Activated CD4-positive, alpha-beta T cell treated with anti-CD3 and anti-CD28 coated beads, Interleukin-2, amount 10 ng/mL, durations not matched to agents 24 days and 14 days (primary cell): ENCODE data around the gene RPL14. TPM values are rescaled to one million over a fixed set of nuclear protein-coding genes. Genes with fewer than 3 reads are reported as not detected.

ENCODE experiments used
- DNase-seq: peaks from one replicate; pipeline ENCODE4 v3.0.0; 2022
- H3K27ac Mint-ChIP-seq: one replicate; pipeline ENCODE4 v1.8.0; 2022; ENCODE audit warnings: mild to moderate bottlenecking, mixed read lengths
- H3K27me3 Mint-ChIP-seq: one replicate; pipeline ENCODE4 v1.8.0; 2022; ENCODE audit warnings: mixed read lengths
- H3K36me3 Mint-ChIP-seq: one replicate; pipeline ENCODE4 v1.8.0; 2022; ENCODE audit warnings: low read depth, mild to moderate bottlenecking, mixed read lengths
- H3K4me1 Mint-ChIP-seq: one replicate; pipeline ENCODE4 v1.8.0; 2021; ENCODE audit warnings: mixed read lengths
- H3K4me3 Mint-ChIP-seq: one replicate; pipeline ENCODE4 v1.8.0; 2022; ENCODE audit warnings: mild to moderate bottlenecking, moderate library complexity, mixed read lengths
- H3K9me3 Mint-ChIP-seq: one replicate; pipeline ENCODE4 v1.8.0; 2021; ENCODE audit warnings: mixed read lengths
- intact Hi-C: fragments of 100-400 bp; cut with micrococcal nuclease; formaldehyde crosslinking; loops from one replicate; pipeline ENCODE4 v1.15.1; 2023
- total RNA-seq: library from RNA; stranded (reverse); gene quantifications from 2 replicates; pipeline ENCODE4 v1.2.3, GENCODE V29; 2022

Gene RPL14
- total RNA-seq, 1 donor from 2014 or later: 2,598 TPM

DNA sequence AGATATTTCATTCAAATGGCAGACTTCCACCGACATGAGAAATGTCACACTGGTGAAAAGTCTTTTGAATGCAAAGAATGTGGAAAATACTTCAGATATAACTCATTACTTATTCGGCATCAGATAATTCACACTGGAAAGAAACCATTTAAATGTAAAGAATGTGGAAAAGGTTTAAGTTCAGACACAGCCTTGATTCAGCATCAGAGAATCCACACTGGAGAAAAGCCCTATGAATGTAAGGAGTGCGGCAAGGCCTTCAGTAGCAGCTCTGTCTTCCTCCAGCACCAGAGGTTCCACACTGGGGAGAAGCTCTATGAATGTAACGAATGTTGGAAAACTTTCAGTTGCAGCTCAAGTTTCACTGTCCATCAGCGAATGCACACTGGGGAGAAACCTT lies 59.1 kb downstream of the RPL14 start:
- no peaks in the 10 kb centered on the region for H3K27me3 Mint-ChIP-seq
- DNase-seq: no peak
- intact Hi-C loops: no loop called here
- peaks cover 25% of the 10 kb centered on the region for H3K36me3 Mint-ChIP-seq
- H3K4me1 Mint-ChIP-seq: no peaks in the 10 kb centered on the region
- no peaks in the 10 kb centered on the region for H3K9me3 Mint-ChIP-seq
- no peak overlapping the region for H3K27ac Mint-ChIP-seq
- H3K4me3 Mint-ChIP-seq: no peak overlapping the region

DNA sequence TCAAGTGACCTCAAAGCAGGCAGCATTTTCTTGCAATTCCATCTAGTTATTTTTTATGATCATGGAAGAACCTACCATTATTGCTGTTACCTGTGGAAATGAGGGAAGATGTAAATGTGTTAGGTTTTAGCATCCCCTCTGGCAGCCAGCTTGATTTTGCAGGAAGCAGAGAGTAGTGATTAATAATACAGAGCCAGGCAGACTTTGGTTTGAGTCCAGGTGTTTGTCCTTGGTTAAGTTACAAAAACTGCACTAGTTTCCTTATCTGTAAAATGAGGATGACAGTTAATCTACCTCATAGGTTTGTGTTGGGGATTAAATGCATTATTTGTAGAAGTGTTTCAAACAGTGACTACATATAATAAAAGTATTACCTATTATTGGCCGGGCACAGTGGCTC lies 60.9 kb downstream of the RPL14 start:
- H3K27ac Mint-ChIP-seq: no peak overlapping the region
- no peaks in the 10 kb centered on the region for H3K4me1 Mint-ChIP-seq
- H3K9me3 Mint-ChIP-seq: no peaks in the 10 kb centered on the region
- peaks cover 25% of the 10 kb centered on the region for H3K36me3 Mint-ChIP-seq
- intact Hi-C loops: no loop called here
- DNase-seq: no peak
- no peaks in the 10 kb centered on the region for H3K27me3 Mint-ChIP-seq
- no peak overlapping the region for H3K4me3 Mint-ChIP-seq

Other genes starting within 250 kb of the RPL14 start
- gene EIF1B, start 147.6 kb upstream of the RPL14 start, total RNA-seq: 46.1 and 47.7 TPM in 2 replicates
- not detected in 2 replicates for gene ENTPD3, start 70.2 kb upstream of the RPL14 start, total RNA-seq
- 6.1 and 8.4 TPM in 2 replicates for gene ZNF619, start 19.8 kb downstream of the RPL14 start, total RNA-seq
- gene ZNF620, start 48.7 kb downstream of the RPL14 start, total RNA-seq: 4.9 and 5.6 TPM in 2 replicates
- 18.6 and 19.2 TPM in 2 replicates for gene ZNF621, start 67.6 kb downstream of the RPL14 start, total RNA-seq